KMS-11 (cell line): ENCODE data around the gene OR2L8.
"Not testable (repeated sequence)": the region's sequence is repeated elsewhere in the genome, so short reads cannot be mapped to it uniquely, and the experiment has no call there.

Experiments used
- H2AFZ ChIP-seq: fragments of 200-600 bp; sonication (generic); 2 replicates; pipeline ENCODE4 v1.6.1; 2016; ENCODE audit warnings: antibody characterized with exemption, mixed run types, low read depth
- H3K27ac ChIP-seq: fragments of 200-600 bp; sonication (generic); 2 replicates; pipeline ENCODE4 v1.6.1; 2016; ENCODE audit warnings: mild to moderate bottlenecking, mixed run types
- H3K27me3 ChIP-seq: fragments of 200-600 bp; sonication (generic); 2 replicates; pipeline ENCODE4 v1.6.1; 2017; ENCODE audit warnings: mild to moderate bottlenecking, low read depth, mixed run types, moderate library complexity; ENCODE audit not compliant: insufficient read depth
- H3K36me3 ChIP-seq: fragments of 200-600 bp; sonication (generic); 2 replicates; pipeline ENCODE4 v1.6.1; 2017; ENCODE audit warnings: mild to moderate bottlenecking, mixed run types; ENCODE audit not compliant: insufficient read depth
- H3K4me1 ChIP-seq: fragments of 200-600 bp; sonication (generic); 2 replicates; pipeline ENCODE4 v1.6.1; 2016; ENCODE audit warnings: mild to moderate bottlenecking, low read depth, mixed run types; ENCODE audit not compliant: poor library complexity, severe bottlenecking
- H3K4me2 ChIP-seq: fragments of 200-600 bp; sonication (generic); 2 replicates; pipeline ENCODE4 v1.7.0; 2016; ENCODE audit warnings: mild to moderate bottlenecking, mixed run types
- H3K4me3 ChIP-seq: fragments of 200-600 bp; sonication (generic); IDR thresholded peaks from 2 replicates; pipeline ENCODE4 v1.6.1; 2017; ENCODE audit warnings: low read depth, low read length, mixed read lengths; ENCODE audit not compliant: insufficient read depth
- H3K79me2 ChIP-seq: fragments of 200-600 bp; sonication (generic); 2 replicates; pipeline ENCODE4 v1.6.1; 2016; ENCODE audit warnings: low read depth, mixed run types; ENCODE audit not compliant: insufficient read depth
- H3K9ac ChIP-seq: fragments of 200-600 bp; sonication (generic); 2 replicates; pipeline ENCODE4 v1.6.1; 2016; ENCODE audit warnings: mild to moderate bottlenecking, mixed run types
- H4K20me1 ChIP-seq: fragments of 200-600 bp; sonication (generic); 2 replicates; pipeline ENCODE4 v1.6.1; 2016; ENCODE audit warnings: mild to moderate bottlenecking, mixed run types; ENCODE audit not compliant: insufficient read depth
- CTCF ChIP-seq: fragments of 200-600 bp; sonication (generic); conservative IDR thresholded peaks from 2 replicates; pipeline ENCODE4 v1.6.1; 2017; ENCODE audit warnings: low read depth, mild to moderate bottlenecking, antibody characterized with exemption, low read length, moderate library complexity, mixed read lengths

The OR2L8 gene

GRCh38 chr1:247935781-247936180, 12.9 kb upstream of the OR2L8 start:
- H3K27me3 ChIP-seq = no peaks in the 10 kb centered on the region
- H2AFZ ChIP-seq = no peak overlapping the region
- H3K36me3 ChIP-seq = no peaks in the 10 kb centered on the region
- no peak overlapping the region for H3K27ac ChIP-seq
- H3K9ac ChIP-seq = no peak overlapping the region
- no peaks in the 10 kb centered on the region for H4K20me1 ChIP-seq
- TF ChIP-seq CTCF = no peak
- H3K4me2 ChIP-seq = no peak overlapping the region
- H3K79me2 ChIP-seq = no peaks in the 10 kb centered on the region
- no peaks in the 10 kb centered on the region for H3K4me1 ChIP-seq
- H3K4me3 ChIP-seq = no peak overlapping the region

DNA sequence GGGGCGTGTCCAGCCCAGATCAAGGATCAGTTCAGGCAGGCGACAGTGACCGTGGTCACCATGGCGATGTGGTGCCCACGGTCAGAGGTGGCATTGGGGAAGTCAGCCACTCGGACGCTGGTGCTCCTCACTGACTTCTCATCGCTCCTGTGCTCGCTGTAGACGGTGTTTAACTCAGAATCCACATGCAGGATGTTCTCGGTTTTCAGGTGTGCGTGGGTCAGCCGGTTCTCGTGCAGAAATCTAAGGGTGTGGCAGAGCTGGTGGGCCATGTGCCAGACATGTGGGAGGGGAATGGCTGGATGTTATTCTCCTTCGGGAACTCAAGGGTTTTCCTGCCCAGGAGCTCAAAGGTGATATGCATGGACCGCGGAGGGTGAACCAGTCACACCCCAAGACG, 12.2 kb upstream of the OR2L8 start:
- no peak overlapping the region for H3K4me3 ChIP-seq
- H3K27me3 ChIP-seq = no peaks in the 10 kb centered on the region
- no peaks in the 10 kb centered on the region for H3K36me3 ChIP-seq
- H3K9ac ChIP-seq = no peak overlapping the region
- TF ChIP-seq CTCF = no peak
- no peak overlapping the region for H2AFZ ChIP-seq
- H3K27ac ChIP-seq = no peak overlapping the region
- no peak overlapping the region for H3K4me2 ChIP-seq
- no peaks in the 10 kb centered on the region for H3K4me1 ChIP-seq
- H4K20me1 ChIP-seq = no peaks in the 10 kb centered on the region
- no peaks in the 10 kb centered on the region for H3K79me2 ChIP-seq

DNA sequence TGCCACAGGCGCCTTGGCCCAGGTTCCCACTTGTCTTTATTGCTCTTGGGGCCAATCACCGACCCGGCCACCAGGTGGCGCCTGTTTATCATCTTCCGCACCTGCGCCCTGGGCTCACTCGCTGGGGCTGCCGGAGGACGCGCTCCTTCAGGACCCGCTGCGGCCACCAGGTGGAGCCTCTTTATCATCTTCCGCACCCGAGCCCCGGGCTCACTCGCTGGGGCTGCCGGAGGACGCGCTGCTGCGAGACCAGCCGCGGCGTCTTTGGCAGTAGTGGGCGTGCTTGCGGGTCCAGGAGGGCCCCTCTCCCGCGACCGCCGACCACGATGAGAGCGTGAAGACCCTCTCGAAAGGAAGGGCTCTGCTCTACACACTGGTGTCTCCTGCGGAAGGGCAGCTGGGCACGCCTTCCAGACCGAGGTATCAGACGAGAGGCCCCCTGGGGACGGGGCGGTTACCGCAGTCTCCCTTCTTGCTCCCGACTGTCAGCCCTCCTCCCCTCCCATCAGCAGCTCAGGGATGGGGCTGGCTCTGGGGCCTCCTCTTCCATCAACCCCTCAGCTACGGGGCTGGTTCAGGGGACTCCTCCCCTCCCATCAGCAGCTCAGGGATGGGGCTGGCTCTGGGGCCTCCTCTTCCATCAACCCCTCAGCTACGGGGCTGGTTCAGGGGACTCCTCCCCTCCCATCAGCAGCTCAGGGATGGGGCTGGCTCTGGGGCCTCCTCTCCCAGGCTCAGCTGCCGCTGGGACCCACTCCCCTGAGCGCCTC, 11.5 kb upstream of the OR2L8 start:
- H3K4me2 ChIP-seq, H3K36me3 ChIP-seq, H3K79me2 ChIP-seq, H3K27ac ChIP-seq, H3K4me1 ChIP-seq, H4K20me1 ChIP-seq, H3K27me3 ChIP-seq, H3K9ac ChIP-seq, H3K4me3 ChIP-seq: not testable (repeated sequence)
- H2AFZ ChIP-seq = peak overlapping the region; percentile 30; the same call in 1 of the 2 replicates
- peak; percentile 75 for TF ChIP-seq CTCF

GRCh38 chr1:247942624-247943023, 6.0 kb upstream of the OR2L8 start:
- no peaks in the 10 kb centered on the region for H3K36me3 ChIP-seq
- H3K4me1 ChIP-seq = no peaks in the 10 kb centered on the region
- H3K27ac ChIP-seq = no peak overlapping the region
- H3K9ac ChIP-seq = no peak overlapping the region
- H3K27me3 ChIP-seq = no peaks in the 10 kb centered on the region
- H3K4me2 ChIP-seq = no peak overlapping the region
- no peaks in the 10 kb centered on the region for H3K79me2 ChIP-seq
- H2AFZ ChIP-seq = no peak overlapping the region
- no peak for TF ChIP-seq CTCF
- H4K20me1 ChIP-seq = no peaks in the 10 kb centered on the region
- no peak overlapping the region for H3K4me3 ChIP-seq
